AG10803 (cell line): Measurements from ENCODE around the gene HECTD4.
"Not testable (repeated sequence)": the region's sequence is repeated elsewhere in the genome, so short reads cannot be mapped to it uniquely, and the experiment has no call there.

Source experiments
- DNase-seq: peaks from one replicate; pipeline ENCODE4 v3.0.0; 2010; ENCODE audit warnings: low read depth
- H3K4me3 ChIP-seq: 2 replicates; pipeline ENCODE4 v1.5.1; 2011; ENCODE audit warnings: mild to moderate bottlenecking, low read length, control low read depth
- CTCF ChIP-seq: conservative IDR thresholded peaks from 2 replicates; pipeline ENCODE4 v1.5.1; 2011; ENCODE audit warnings: mild to moderate bottlenecking, low read length, control low read depth, inconsistent platforms

The HECTD4 gene

GRCh38 chr12:112341046-112341825, 41.0 kb downstream of the HECTD4 start:
- no peak for DNase-seq
- TF ChIP-seq CTCF, result no peak
- H3K4me3 ChIP-seq, result no peak overlapping the region

GRCh38 chr12:112340230-112340629, 42.0 kb downstream of the HECTD4 start:
- no peak overlapping the region for H3K4me3 ChIP-seq
- no peak for DNase-seq
- TF ChIP-seq CTCF, result no peak

GRCh38 chr12:112334999-112335398, 47.2 kb downstream of the HECTD4 start:
- H3K4me3 ChIP-seq, DNase-seq: not testable (repeated sequence)

- H3K4me3 ChIP-seq, result no peak overlapping the region
- DNase-seq, result no peak
- TF ChIP-seq CTCF, result no peak
These were observed 49.2 kb downstream of the HECTD4 start for GRCh38 chr12:112333019-112333418.

- no peak for DNase-seq
- TF ChIP-seq CTCF, result no peak
- H3K4me3 ChIP-seq, result no peak overlapping the region
These were observed 50.3 kb downstream of the HECTD4 start for GRCh38 chr12:112331886-112332285.

- no peak for TF ChIP-seq CTCF
- no peak overlapping the region for H3K4me3 ChIP-seq
- no peak for DNase-seq
These were observed 51.5 kb downstream of the HECTD4 start for GRCh38 chr12:112330706-112331105.

GRCh38 chr12:112328456-112329124, 53.6 kb downstream of the HECTD4 start:
- DNase-seq, result peak; percentile 46
- no peak overlapping the region for H3K4me3 ChIP-seq
- no peak for TF ChIP-seq CTCF
